Thyroid gland (tissue), 4 donors: ENCODE measurements around the gene CRTAC1. TPM values are rescaled to one million over a fixed set of nuclear protein-coding genes. Genes with fewer than 3 reads are reported as not detected.

Source experiments
- DNase-seq, 2 donors: peaks; one replicate each; pipeline ENCODE4 v3.0.0-alpha.2; 2019
- H3K27ac ChIP-seq, 3 donors: fragments of 200-600 bp; sonication (generic); 1 replicate in 2 of 3; 2 replicates in 1 of 3; pipeline ENCODE4 v1.5.1; 2016 to 2019; ENCODE audit warnings: mild to moderate bottlenecking in 1 of 3, moderate library complexity in 1 of 3
- H3K27me3 ChIP-seq: fragments of 200-600 bp; sonication (generic); one replicate; pipeline ENCODE4 v1.5.1; 2019
- H3K36me3 ChIP-seq, 2 donors: fragments of 200-600 bp; sonication (generic); one replicate each; pipeline ENCODE4 v1.5.1; 2016 to 2019
- H3K4me1 ChIP-seq, 2 donors: fragments of 200-600 bp; sonication (generic); one replicate each; pipeline ENCODE4 v1.5.1; 2017 to 2019
- H3K4me3 ChIP-seq, 3 donors: fragments of 200-600 bp; sonication (generic); replicated peaks in 1 of 3; 1 replicate in 2 of 3; 2 replicates in 1 of 3; pipeline ENCODE4 v1.5.1; 2016; ENCODE audit warnings: mild to moderate bottlenecking in 1 of 3
- H3K9me3 ChIP-seq: fragments of 200-600 bp; sonication (generic); one replicate; pipeline ENCODE4 v1.5.1; 2017
- CTCF ChIP-seq, 6 experiments: fragments of 200-600 bp in 3 of 6; fragments of 450-650 bp in 3 of 6; sonication (generic) in 3 of 6; IDR thresholded peaks; one replicate each; pipeline ENCODE4 v1.5.1; 2016 to 2019; ENCODE audit warnings: antibody characterized with exemption in 6 of 6, mild to moderate bottlenecking in 2 of 6, inconsistent platforms in 1 of 6, moderate library complexity in 1 of 6
- POLR2A ChIP-seq, 2 donors: fragments of 450-650 bp; IDR thresholded peaks; one replicate each; pipeline ENCODE4 v1.6.1; 2017; ENCODE audit warnings: antibody characterized with exemption in 2 of 2, mild to moderate bottlenecking in 2 of 2, moderate library complexity in 1 of 2
- WGBS, 2 donors: methylation state at CpG; one replicate each; pipeline ENCODE4 v1.1.5; 2017; 5-methylcytosine and 5-hydroxymethylcytosine counted together
- intact Hi-C: fragments of 100-400 bp; cut with DNase I; formaldehyde crosslinking; loops from one replicate; pipeline ENCODE4 v1.15.1; 2023
- total RNA-seq, 4 donors: library from RNA; depleted of rRNA; stranded (reverse); fragments of >200 nt; gene quantifications; one replicate each; pipeline ENCODE4 v1.2.3, GENCODE V29; 2016

Gene CRTAC1
- total RNA-seq, 4 donors from 2014 or later, result 2.6 to 7.3 (median 3.7) TPM

GRCh38 chr10:97903128-97904017 is 127.0 kb downstream of the CRTAC1 start:
- intact Hi-C loops, result no loop called here
- TF ChIP-seq CTCF (IDR thresholded peaks at IDR 0.05) (no peak), POLR2A (IDR thresholded peaks at IDR 0.05) (no peak)
- no peak for DNase-seq
- H3K4me1 ChIP-seq, result peaks cover 2 to 9% of the 10 kb centered on the region in 2 donors
- H3K9me3 ChIP-seq, result no peaks in the 10 kb centered on the region
- 63 to 68% methylated on average over 9 of the region's 9 CpGs for WGBS, 2 donors
- H3K27me3 ChIP-seq, result no peaks in the 10 kb centered on the region
- H3K4me3 ChIP-seq, result no peak overlapping the region
- H3K36me3 ChIP-seq, result no peaks in the 10 kb centered on the region
- no peak overlapping the region for H3K27ac ChIP-seq

- H3K4me3 ChIP-seq, result no peak overlapping the region
- H3K27ac ChIP-seq, result no peak overlapping the region
- no peaks in the 10 kb centered on the region for H3K27me3 ChIP-seq
- DNase-seq, result no peak
- TF ChIP-seq POLR2A (IDR thresholded peaks at IDR 0.05) (no peak), CTCF (IDR thresholded peaks at IDR 0.05) (no peak)
- WGBS, 2 donors, result 89 to 93% methylated on average over 12 of the region's 12 CpGs
- intact Hi-C loops, result no loop called here
- peaks cover 4 to 12% of the 10 kb centered on the region in 2 donors for H3K4me1 ChIP-seq
- no peaks in the 10 kb centered on the region for H3K36me3 ChIP-seq
- no peaks in the 10 kb centered on the region for H3K9me3 ChIP-seq
These were observed 129.0 kb downstream of the CRTAC1 start for GRCh38 chr10:97901381-97901780.

GRCh38 chr10:97898429-97898828 is 132.0 kb downstream of the CRTAC1 start:
- H3K36me3 ChIP-seq, result no peaks in the 10 kb centered on the region
- no peak overlapping the region for H3K27ac ChIP-seq
- DNase-seq, result peak in 1 of 2 donors; percentile 44
- WGBS, 2 donors, result 12 to 19% methylated on average over 4 of the region's 4 CpGs
- peaks cover 4 to 12% of the 10 kb centered on the region in 2 donors for H3K4me1 ChIP-seq
- intact Hi-C loops, result no loop called here
- TF ChIP-seq CTCF (IDR thresholded peaks at IDR 0.05), result no peak
- TF ChIP-seq POLR2A (IDR thresholded peaks at IDR 0.05), result no peak
- H3K4me3 ChIP-seq, result no peak overlapping the region
- H3K27me3 ChIP-seq, result no peaks in the 10 kb centered on the region
- H3K9me3 ChIP-seq, result no peaks in the 10 kb centered on the region

GRCh38 chr10:97896756-97897358 is 133.6 kb downstream of the CRTAC1 start:
- Histone ChIP-seq H3K4me1 (peaks cover 7 to 19% of the 10 kb centered on the region in 2 donors), H3K27me3 (no peaks in the 10 kb centered on the region), H3K36me3 (no peaks in the 10 kb centered on the region), H3K27ac (no peak overlapping the region), H3K4me3 (no peak overlapping the region), H3K9me3 (no peaks in the 10 kb centered on the region)
- intact Hi-C loops, result no loop called here
- WGBS, 2 donors, result 92 to 96% methylated on average over 11 to 13 of the region's 13 CpGs
- TF ChIP-seq POLR2A (IDR thresholded peaks at IDR 0.05) (no peak), CTCF (IDR thresholded peaks at IDR 0.05) (no peak)
- DNase-seq, result no peak

- WGBS, 2 donors, result 54 to 86% methylated on average over 9 of the region's 9 CpGs
- intact Hi-C loops, result no loop called here
- H3K9me3 ChIP-seq, result no peaks in the 10 kb centered on the region
These were observed 134.5 kb downstream of the CRTAC1 start for GRCh38 chr10:97895915-97896314.

More at GRCh38 chr10:97895915-97896314, 134.5 kb downstream of the CRTAC1 start:
- no peaks in the 10 kb centered on the region for H3K36me3 ChIP-seq
- no peak overlapping the region for H3K27ac ChIP-seq
- H3K4me1 ChIP-seq, result peaks cover 12 to 27% of the 10 kb centered on the region in 2 donors
- DNase-seq, result peak in 1 of 2 donors; percentile 33
- no peaks in the 10 kb centered on the region for H3K27me3 ChIP-seq
- TF ChIP-seq POLR2A (IDR thresholded peaks at IDR 0.05), result no peak
- H3K4me3 ChIP-seq, result no peak overlapping the region
